K562 (cell line): ENCODE measurements around the gene ZC3H7B. TPM values are rescaled to one million over a fixed set of nuclear protein-coding genes. Genes with fewer than 3 reads are reported as not detected.

Experiments
- ASH1L ChIP-seq: fragments of 450-650 bp; IDR thresholded peaks from 2 replicates; pipeline ENCODE4 v1.6.1; 2018; ENCODE audit warnings: borderline replicate concordance, mild to moderate bottlenecking, low read depth; ENCODE audit not compliant: partially characterized antibody
- CBX1 ChIP-seq: sonication (generic); IDR thresholded peaks from 2 replicates; pipeline ENCODE4 v1.6.1; 2016; ENCODE audit warnings: antibody characterized with exemption, low read depth, mild to moderate bottlenecking
- GATAD2A ChIP-seq: fragments of 450-650 bp; IDR thresholded peaks from 2 replicates; pipeline ENCODE4 v1.6.1; 2017
- GTF2A2 ChIP-seq: IDR thresholded peaks from 2 replicates; pipeline ENCODE4 v1.6.1; 2016; ENCODE audit warnings: mild to moderate bottlenecking, missing genetic modification characterization, missing compliant biosample characterization
- HMG20B ChIP-seq: fragments of 250-450 bp; sonication (Bioruptor Pico); IDR thresholded peaks from 2 replicates; pipeline ENCODE4 v1.5.0; 2021; ENCODE audit warnings: mild to moderate bottlenecking
- MIER1 ChIP-seq: fragments of 450-650 bp; IDR thresholded peaks from 2 replicates; pipeline ENCODE4 v1.6.1; 2016; ENCODE audit warnings: antibody characterized with exemption, mild to moderate bottlenecking, low read depth
- MYNN ChIP-seq, 2 experiments: sonication (generic); formaldehyde crosslinking in 1 of 2; IDR thresholded peaks; 2 replicates each; pipeline versions ENCODE4 v1.5.0 to v1.6.1; 2016 to 2020; ENCODE audit warnings: antibody characterized with exemption in 1 of 2, missing genetic modification reagents in 1 of 2
- NFIC ChIP-seq: fragments of 450-650 bp; IDR thresholded peaks from 2 replicates; pipeline ENCODE4 v1.6.1; 2017; ENCODE audit warnings: mild to moderate bottlenecking, inconsistent platforms
- NRF1 ChIP-seq, 2 experiments: fragments of 450-650 bp; IDR thresholded peaks in 1 of 2; conservative IDR thresholded peaks in 1 of 2; 2 replicates each; pipeline ENCODE4 v1.6.1; 2014; ENCODE audit warnings: mild to moderate bottlenecking in 2 of 2
- NUFIP1 ChIP-seq: fragments of 450-650 bp; IDR thresholded peaks from 2 replicates; pipeline ENCODE4 v1.6.1; 2018; ENCODE audit not compliant: partially characterized antibody
- SP1 ChIP-seq: sonication (generic); formaldehyde crosslinking; IDR thresholded peaks from 2 replicates; pipeline ENCODE4 v1.8.1; 2022; ENCODE audit warnings: mild to moderate bottlenecking, missing genetic modification reagents
- SREBF2 ChIP-seq: sonication (generic); formaldehyde crosslinking; IDR thresholded peaks from 2 replicates; pipeline ENCODE4 v1.4.0; 2020; ENCODE audit warnings: mild to moderate bottlenecking, missing genetic modification reagents
- TFAM ChIP-seq: fragments of 250-450 bp; sonication (Bioruptor Pico); conservative IDR thresholded peaks from 2 replicates; pipeline ENCODE4 v1.5.0; 2021; ENCODE audit warnings: mild to moderate bottlenecking, moderate library complexity
- ZNF197 ChIP-seq: fragments of 200-800 bp; sonication (Bioruptor generic); IDR thresholded peaks from 2 replicates; pipeline ENCODE4 v1.6.1; 2016; ENCODE audit warnings: low read depth, missing genetic modification characterization, missing compliant biosample characterization
- ZNF282 ChIP-seq: sonication (generic); formaldehyde crosslinking; IDR thresholded peaks from 2 replicates; pipeline ENCODE4 v1.8.1; 2023; ENCODE audit warnings: missing genetic modification reagents
- ZNF764 ChIP-seq: fragments of 250-450 bp; sonication (Bioruptor Pico); IDR thresholded peaks from 2 replicates; pipeline ENCODE4 v1.4.0; 2020; ENCODE audit warnings: low read depth, mild to moderate bottlenecking, moderate library complexity
- polyA plus RNA-seq, 8 experiments: library from polyadenylated mRNA; depleted of rRNA in 4 of 8; stranded (reverse) in 5 of 8; unstranded in 3 of 8; fragments of >200 nt; fragmentation: Nextera tagmentation in 2 of 8; fragmentation: Illumina TruSeq in 1 of 8; extraction: Ambion mirVana in 2 of 8; extraction: Trizol in 1 of 8; gene quantifications; 2 replicates each; pipeline versions ENCODE4 v1.2.1 to v1.2.3, GENCODE V29; 2011 to 2014; ENCODE audit warnings: inconsistent platforms in 1 of 8, missing spikeins in 1 of 8
- total RNA-seq, 7 experiments: library from RNA; depleted of rRNA in 6 of 7; stranded (reverse); fragments of >200 nt in 6 of 7; fragmentation: Illumina TruSeq in 2 of 7; extraction: Trizol in 2 of 7; gene quantifications; 2 replicates each; pipeline versions ENCODE4 v1.2.1 to v1.2.3, GENCODE V29; 2011 to 2021; ENCODE audit warnings: low replicate concordance in 1 of 7
- TF ChIP-seq, protein P1 (sequence below): fragments of 450-650 bp; formaldehyde crosslinking; IDR thresholded peaks from 2 replicates; pipeline ENCODE4 v1.4.0; 2020; ENCODE audit warnings: mild to moderate bottlenecking, moderate library complexity
- TF ChIP-seq, protein P2 (sequence below): fragments of 250-450 bp; sonication (Bioruptor Pico); IDR thresholded peaks from 2 replicates; pipeline ENCODE4 v1.5.0; 2022; ENCODE audit warnings: mild to moderate bottlenecking
- TF ChIP-seq, protein P3 (sequence below): sonication (generic); formaldehyde crosslinking; IDR thresholded peaks from 2 replicates; pipeline ENCODE4 v1.5.0; 2020; ENCODE audit warnings: missing genetic modification reagents

Gene ZC3H7B
- total and polyA plus RNA-seq, 9 of the 15 experiments (the other 6 are each of a cell fraction or from before 2014, with no cell fraction given) = 0.07 to 49.8 (median 26.8) TPM

DNA sequence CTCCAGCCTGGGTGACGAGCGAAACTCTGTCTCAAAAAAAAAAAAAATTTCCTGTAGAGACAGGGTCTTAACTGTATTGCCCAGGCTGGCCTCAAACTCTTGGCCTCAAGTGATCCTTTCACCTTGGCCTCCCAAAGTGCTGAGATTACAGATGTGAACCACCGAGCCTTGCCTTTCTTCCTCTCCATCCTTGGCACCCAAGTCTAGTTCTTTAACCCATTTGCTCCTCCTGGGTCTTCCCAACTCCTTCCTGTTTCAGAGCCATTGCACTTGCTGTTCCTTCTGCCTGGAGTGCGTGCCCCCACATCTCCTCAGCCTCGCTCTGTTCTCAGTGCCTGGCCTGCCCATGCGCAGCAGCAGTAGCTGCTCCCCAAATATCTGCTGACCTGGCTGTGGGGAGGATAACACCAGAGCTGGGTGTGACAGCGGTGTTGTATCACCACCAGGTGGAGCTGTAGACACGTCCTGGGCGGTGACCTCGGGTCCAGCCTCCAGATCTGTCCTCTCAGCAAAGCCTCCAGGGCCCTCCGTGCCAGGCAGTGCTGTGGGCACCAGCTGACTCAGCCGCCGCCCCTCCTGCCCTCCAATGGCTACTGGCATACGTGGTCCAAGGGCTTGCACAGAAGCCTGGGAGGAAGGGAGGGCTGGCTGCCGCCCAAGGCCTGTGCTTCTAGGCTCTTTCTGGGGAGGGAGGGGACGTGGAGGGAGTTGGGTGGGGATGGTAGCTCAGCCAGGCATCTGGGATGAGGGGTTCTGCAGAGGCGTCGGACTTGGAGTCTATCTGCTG, 102.4 kb downstream of the ZC3H7B start (continued):
- no peak for TF ChIP-seq ZNF282
- TF ChIP-seq GATAD2A = no peak
- TF ChIP-seq TFAM (CRISPR knock-in tag) = no peak
- no peak for TF ChIP-seq CBX1
- no peak for TF ChIP-seq ZNF764 (CRISPR knock-in tag)
- TF ChIP-seq, protein P1, sequence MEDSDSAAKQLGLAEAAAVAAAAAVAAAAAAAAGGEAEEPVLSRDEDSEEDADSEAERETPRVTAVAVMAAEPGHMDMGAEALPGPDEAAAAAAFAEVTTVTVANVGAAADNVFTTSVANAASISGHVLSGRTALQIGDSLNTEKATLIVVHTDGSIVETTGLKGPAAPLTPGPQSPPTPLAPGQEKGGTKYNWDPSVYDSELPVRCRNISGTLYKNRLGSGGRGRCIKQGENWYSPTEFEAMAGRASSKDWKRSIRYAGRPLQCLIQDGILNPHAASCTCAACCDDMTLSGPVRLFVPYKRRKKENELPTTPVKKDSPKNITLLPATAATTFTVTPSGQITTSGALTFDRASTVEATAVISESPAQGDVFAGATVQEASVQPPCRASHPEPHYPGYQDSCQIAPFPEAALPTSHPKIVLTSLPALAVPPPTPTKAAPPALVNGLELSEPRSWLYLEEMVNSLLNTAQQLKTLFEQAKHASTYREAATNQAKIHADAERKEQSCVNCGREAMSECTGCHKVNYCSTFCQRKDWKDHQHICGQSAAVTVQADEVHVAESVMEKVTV (CRISPR knock-in tag) = peak; percentile 78
- TF ChIP-seq, protein P2, sequence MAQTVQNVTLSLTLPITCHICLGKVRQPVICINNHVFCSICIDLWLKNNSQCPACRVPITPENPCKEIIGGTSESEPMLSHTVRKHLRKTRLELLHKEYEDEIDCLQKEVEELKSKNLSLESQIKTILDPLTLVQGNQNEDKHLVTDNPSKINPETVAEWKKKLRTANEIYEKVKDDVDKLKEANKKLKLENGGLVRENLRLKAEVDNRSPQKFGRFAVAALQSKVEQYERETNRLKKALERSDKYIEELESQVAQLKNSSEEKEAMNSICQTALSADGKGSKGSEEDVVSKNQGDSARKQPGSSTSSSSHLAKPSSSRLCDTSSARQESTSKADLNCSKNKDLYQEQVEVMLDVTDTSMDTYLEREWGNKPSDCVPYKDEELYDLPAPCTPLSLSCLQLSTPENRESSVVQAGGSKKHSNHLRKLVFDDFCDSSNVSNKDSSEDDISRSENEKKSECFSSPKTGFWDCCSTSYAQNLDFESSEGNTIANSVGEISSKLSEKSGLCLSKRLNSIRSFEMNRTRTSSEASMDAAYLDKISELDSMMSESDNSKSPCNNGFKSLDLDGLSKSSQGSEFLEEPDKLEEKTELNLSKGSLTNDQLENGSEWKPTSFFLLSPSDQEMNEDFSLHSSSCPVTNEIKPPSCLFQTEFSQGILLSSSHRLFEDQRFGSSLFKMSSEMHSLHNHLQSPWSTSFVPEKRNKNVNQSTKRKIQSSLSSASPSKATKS (CRISPR knock-in tag) = no peak
- TF ChIP-seq MIER1 = no peak
- TF ChIP-seq NUFIP1 = no peak
- peak; percentile 90 to 92 for TF ChIP-seq NRF1 (conservative IDR thresholded peaks at IDR 0.05 in 1 of 2, IDR thresholded peaks at IDR 0.05 in 1 of 2)
- TF ChIP-seq ASH1L = no peak
- no peak for TF ChIP-seq ZNF197 (CRISPR knock-in tag)
- no peak for TF ChIP-seq GTF2A2
- no peak for TF ChIP-seq HMG20B (CRISPR knock-in tag)
- TF ChIP-seq SP1 (CRISPR knock-in tag) = 0 out of 2 replicates have a peak, but pooled peaks have one; percentile 38
- TF ChIP-seq SREBF2 (CRISPR knock-in tag) = no peak
- 0 out of 2 replicates have a peak, but pooled peaks have one; percentile 35 for TF ChIP-seq MYNN (IDR thresholded peaks at IDR 0.05)
- TF ChIP-seq MYNN (CRISPR knock-in tag; IDR thresholded peaks at IDR 0.05) = no peak
- TF ChIP-seq NFIC = peak; percentile 46; the same call in 1 of the 2 replicates
- TF ChIP-seq, protein P3, sequence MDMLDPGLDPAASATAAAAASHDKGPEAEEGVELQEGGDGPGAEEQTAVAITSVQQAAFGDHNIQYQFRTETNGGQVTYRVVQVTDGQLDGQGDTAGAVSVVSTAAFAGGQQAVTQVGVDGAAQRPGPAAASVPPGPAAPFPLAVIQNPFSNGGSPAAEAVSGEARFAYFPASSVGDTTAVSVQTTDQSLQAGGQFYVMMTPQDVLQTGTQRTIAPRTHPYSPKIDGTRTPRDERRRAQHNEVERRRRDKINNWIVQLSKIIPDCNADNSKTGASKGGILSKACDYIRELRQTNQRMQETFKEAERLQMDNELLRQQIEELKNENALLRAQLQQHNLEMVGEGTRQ = no peak
